Endothelial cell of umbilical vein (primary cell): Measurements from ENCODE around the gene IL3RA. TPM values are rescaled to one million over a fixed set of nuclear protein-coding genes. Genes with fewer than 3 reads are reported as not detected.

Experiments used
- BruUV-seq: library from RNA; stranded (reverse); fragments of 400-500 nt; replicated peaks from 2 replicates; lab custom pipeline; 2021; lab: Mats Ljungman, UMichigan
- CTCF ChIA-PET: fragments of 300-600, 350-600 bp; sonication (Branson Sonifier 250); formaldehyde crosslinking; loops from one replicate; lab custom pipeline; 2021; ENCODE audit warnings: antibody characterized with exemption, inconsistent platforms; lab: Charles Lee
- POLR2A ChIA-PET: fragments of 300-600, 350-600 bp; sonication (Branson Sonifier 250); formaldehyde crosslinking; loops from one replicate; lab custom pipeline; 2021; ENCODE audit warnings: antibody characterized with exemption, inconsistent platforms; lab: Charles Lee
- DNase-seq: peaks from one replicate; pipeline ENCODE4 v3.0.0-alpha.2; 2011; ENCODE audit warnings: low read depth, low spot score
- FAIRE-seq: peaks from 2 replicates; lab custom pipeline; 2011; peaks lifted over from hg19 to GRCh38; lab: Jason Lieb, UNC
- H2AFZ ChIP-seq: 2 replicates; pipeline ENCODE4 v1.6.0; 2012; ENCODE audit warnings: low read depth, low read length, control low read depth, inconsistent platforms
- H3K27ac ChIP-seq: 2 replicates; pipeline ENCODE4 v1.5.1; 2011; ENCODE audit warnings: low read depth, mild to moderate bottlenecking, control low read depth, low read length, moderate library complexity; ENCODE audit not compliant: insufficient read depth
- H3K27me3 ChIP-seq, 2 experiments: 2 replicates each; pipeline versions ENCODE4 v1.6.0 to v1.6.1; 2011; ENCODE audit warnings: low read length in 2 of 2, mixed read lengths in 1 of 2; ENCODE audit not compliant: control insufficient read depth in 2 of 2, insufficient read depth in 2 of 2
- H3K36me3 ChIP-seq, 2 experiments: 2 replicates in 1 of 2; 3 replicates in 1 of 2; pipeline ENCODE4 v1.5.1; 2011; ENCODE audit warnings: low read length in 2 of 2, mild to moderate bottlenecking in 1 of 2, moderate library complexity in 1 of 2; ENCODE audit not compliant: control insufficient read depth in 2 of 2, insufficient read depth in 2 of 2; ENCODE audit errors: extremely low read depth in 1 of 2
- H3K4me1 ChIP-seq: 3 replicates; pipeline ENCODE4 v1.5.1; 2011; ENCODE audit warnings: mild to moderate bottlenecking, low read length; ENCODE audit not compliant: control insufficient read depth, insufficient read depth; ENCODE audit errors: extremely low read depth
- H3K4me2 ChIP-seq: 2 replicates; pipeline ENCODE4 v1.6.1; 2011; ENCODE audit warnings: low read length, control low read depth, mixed read lengths; ENCODE audit not compliant: insufficient read depth
- H3K4me3 ChIP-seq, 3 experiments: fragments of 200-600 bp in 1 of 3; sonication (generic), shearing (Covaris generic) in 1 of 3; replicated peaks in 1 of 3; 2 replicates each; pipeline ENCODE4 v1.5.1; 2011 to 2016; ENCODE audit warnings: control low read depth in 3 of 3, low read length in 3 of 3, mild to moderate bottlenecking in 2 of 3, inconsistent platforms in 1 of 3, low read depth in 1 of 3, moderate library complexity in 1 of 3; ENCODE audit not compliant: insufficient read depth in 1 of 3
- H3K79me2 ChIP-seq: 2 replicates; pipeline ENCODE4 v1.6.0; 2012; ENCODE audit warnings: low read length, inconsistent platforms; ENCODE audit not compliant: control insufficient read depth, insufficient read depth
- H3K9ac ChIP-seq: replicated peaks from 2 replicates; pipeline ENCODE3; 2011; ENCODE audit warnings: low read length, control low read depth; ENCODE audit not compliant: insufficient read depth; ENCODE audit errors: extremely low read depth
- H3K9me1 ChIP-seq: replicated peaks from 3 replicates; pipeline ENCODE4 v1.6.0; 2011; ENCODE audit warnings: mild to moderate bottlenecking, low read length; ENCODE audit not compliant: control insufficient read depth, insufficient read depth; ENCODE audit errors: extremely low read depth
- H3K9me3 ChIP-seq: replicated peaks from 2 replicates; pipeline ENCODE4 v1.5.1; 2012; ENCODE audit warnings: low read length, inconsistent platforms; ENCODE audit not compliant: control insufficient read depth, insufficient read depth
- H4K20me1 ChIP-seq: replicated peaks from 2 replicates; pipeline ENCODE3; 2011; ENCODE audit warnings: mild to moderate bottlenecking, low read length; ENCODE audit not compliant: control insufficient read depth, insufficient read depth; ENCODE audit errors: extremely low read depth
- EZH2 ChIP-seq: IDR thresholded peaks from 2 replicates; pipeline ENCODE4 v1.6.1; 2012; ENCODE audit warnings: borderline replicate concordance, low read depth, mild to moderate bottlenecking, moderate library complexity, low read length, inconsistent platforms; ENCODE audit not compliant: severe bottlenecking
- GATA2 ChIP-seq: IDR thresholded peaks from 2 replicates; pipeline ENCODE4 v1.7.0; 2011; ENCODE audit warnings: low read depth, mild to moderate bottlenecking, moderate library complexity, mixed read lengths, low read length; ENCODE audit not compliant: insufficient read length, insufficient read depth
- JUN ChIP-seq: IDR thresholded peaks from 2 replicates; pipeline ENCODE4 v1.6.1; 2011; ENCODE audit warnings: borderline replicate concordance, low read depth; ENCODE audit not compliant: insufficient read length, insufficient read depth
- MYC ChIP-seq: IDR thresholded peaks from one replicate; pipeline ENCODE4 v1.6.1; 2011; ENCODE audit warnings: mild to moderate bottlenecking, low read depth, low read length
- POLR2A ChIP-seq: IDR thresholded peaks from 2 replicates; pipeline ENCODE4 v1.6.1; 2012; ENCODE audit warnings: low read depth, mild to moderate bottlenecking, control low read depth, low read length
- dilution Hi-C: fragments of 300-500 bp; cut with MboI; formaldehyde crosslinking; loops from one replicate; pipeline ENCODE4 v1.15.0; 2019; ENCODE audit warnings: low sequenced_read_pairs; ENCODE audit not compliant: extremely low pct_ligation_motif_present
- intact Hi-C: fragments of 100-400 bp; cut with micrococcal nuclease; formaldehyde crosslinking; loops from one replicate; pipeline ENCODE4 v1.10.0; 2022
- polyA plus RNA-seq, 4 experiments: library from polyadenylated mRNA; depleted of rRNA in 3 of 4; stranded (reverse) in 3 of 4; unstranded in 1 of 4; fragments of >200 nt; gene quantifications; 2 replicates each; pipeline versions ENCODE4 v1.2.1 to v1.2.3, GENCODE V29; 2011 to 2012; ENCODE audit warnings: missing spikeins in 1 of 4
- total RNA-seq: library from RNA; stranded (reverse); gene quantifications from 2 replicates; pipeline ENCODE4 v1.2.3, GENCODE V29; 2021
- TF ChIP-seq, protein P1 (sequence below), 2 donors: IDR thresholded peaks; 1 replicate in 1 of 2; 2 replicates in 1 of 2; pipeline ENCODE4 v1.5.1; 2011; ENCODE audit warnings: low read length in 2 of 2, mild to moderate bottlenecking in 2 of 2, moderate library complexity in 2 of 2, control low read depth in 1 of 2, inconsistent platforms in 1 of 2, low read depth in 1 of 2; ENCODE audit not compliant: insufficient read depth in 1 of 2; ENCODE audit errors: extremely low read depth in 1 of 2

IL3RA gene
- total and polyA plus RNA-seq, 2 donors (not counting 3 experiments of a cell fraction or from before 2014, with no cell fraction given): 28.9 to 35.1 TPM

DNA sequence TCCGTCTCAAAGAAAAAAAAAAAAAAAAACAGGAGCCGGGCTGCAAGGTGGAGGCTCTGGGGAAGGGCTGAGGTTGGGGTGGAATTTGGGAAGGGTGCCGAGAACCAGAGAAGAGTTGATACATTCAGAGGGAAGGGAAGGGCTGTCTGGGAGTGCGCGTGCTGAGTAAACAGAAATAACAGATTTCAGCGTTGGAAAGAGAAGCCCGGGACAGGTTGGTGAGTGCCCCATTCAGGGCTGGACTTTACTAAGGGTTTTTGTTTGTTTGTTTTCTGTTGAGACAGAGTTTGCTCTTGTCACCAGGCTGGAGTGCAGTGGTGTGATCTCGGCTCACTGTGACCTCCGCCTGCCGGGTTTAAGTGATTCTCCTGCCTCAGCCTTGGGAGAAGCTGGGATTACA lies 1.7 kb upstream of the IL3RA start:
- Histone ChIP-seq H3K9me1 (no peaks in the 10 kb centered on the region), H2AFZ (no peak overlapping the region), H3K27me3 (no peaks in the 10 kb centered on the region), H3K4me3 (no peak overlapping the region), H3K79me2 (no peaks in the 10 kb centered on the region), H3K27ac (no peak overlapping the region), H3K9me3 (no peaks in the 10 kb centered on the region), H3K36me3 (no peaks in the 10 kb centered on the region), H3K9ac (no peak overlapping the region), H3K4me1 (peaks cover 13% of the 10 kb centered on the region), H3K4me2 (no peak overlapping the region), H4K20me1 (no peaks in the 10 kb centered on the region)
- dilution Hi-C loops: no loop called here
- DNase-seq (no peak), FAIRE-seq (no peak)
- no TSS peak for BruUV-seq
- TF ChIP-seq GATA2: no peak
- no peak for TF ChIP-seq JUN
- no peak for TF ChIP-seq EZH2
- TF ChIP-seq POLR2A: no peak
- TF ChIP-seq, protein P1, sequence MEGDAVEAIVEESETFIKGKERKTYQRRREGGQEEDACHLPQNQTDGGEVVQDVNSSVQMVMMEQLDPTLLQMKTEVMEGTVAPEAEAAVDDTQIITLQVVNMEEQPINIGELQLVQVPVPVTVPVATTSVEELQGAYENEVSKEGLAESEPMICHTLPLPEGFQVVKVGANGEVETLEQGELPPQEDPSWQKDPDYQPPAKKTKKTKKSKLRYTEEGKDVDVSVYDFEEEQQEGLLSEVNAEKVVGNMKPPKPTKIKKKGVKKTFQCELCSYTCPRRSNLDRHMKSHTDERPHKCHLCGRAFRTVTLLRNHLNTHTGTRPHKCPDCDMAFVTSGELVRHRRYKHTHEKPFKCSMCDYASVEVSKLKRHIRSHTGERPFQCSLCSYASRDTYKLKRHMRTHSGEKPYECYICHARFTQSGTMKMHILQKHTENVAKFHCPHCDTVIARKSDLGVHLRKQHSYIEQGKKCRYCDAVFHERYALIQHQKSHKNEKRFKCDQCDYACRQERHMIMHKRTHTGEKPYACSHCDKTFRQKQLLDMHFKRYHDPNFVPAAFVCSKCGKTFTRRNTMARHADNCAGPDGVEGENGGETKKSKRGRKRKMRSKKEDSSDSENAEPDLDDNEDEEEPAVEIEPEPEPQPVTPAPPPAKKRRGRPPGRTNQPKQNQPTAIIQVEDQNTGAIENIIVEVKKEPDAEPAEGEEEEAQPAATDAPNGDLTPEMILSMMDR (IDR thresholded peaks at IDR 0.05; ENCODE audit: extremely low read depth in 1 of 2, insufficient read depth in 1 of 2, low read depth in 1 of 2, low read length in 2 of 2): no peak
- TF ChIP-seq MYC: no peak
- ChIA-PET POLR2A (no interaction called here), CTCF (no interaction called here)
- intact Hi-C loops: no loop called here
